NCI-H510A treated with DMSO at 0.1 percent for 48 hours (cell line): ENCODE measurements around the gene CTSD.

Experiments
- DNase-seq: peaks from one replicate; lab custom pipeline; 2025; lab: John Stamatoyannopoulos, UW

The CTSD gene

GRCh38 chr11:1782831-1783724 is 19.4 kb upstream of the CTSD start:
- no peak for DNase-seq

- no peak for DNase-seq
Observed at GRCh38 chr11:1782031-1782590, 18.4 kb upstream of the CTSD start.

GRCh38 chr11:1781593-1781975 is 17.9 kb upstream of the CTSD start:
- DNase-seq: no peak

GRCh38 chr11:1780700-1781592 is 17.2 kb upstream of the CTSD start:
- DNase-seq: no peak

GRCh38 chr11:1779806-1780699 is 16.3 kb upstream of the CTSD start:
- DNase-seq: no peak

GRCh38 chr11:1779034-1779805 is 15.5 kb upstream of the CTSD start:
- no peak for DNase-seq

- DNase-seq: no peak
Observed at GRCh38 chr11:1778141-1778911, 14.6 kb upstream of the CTSD start.

GRCh38 chr11:1777737-1778136 is 14.0 kb upstream of the CTSD start:
- no peak for DNase-seq

- no peak for DNase-seq
Observed at GRCh38 chr11:1776944-1777715, 13.4 kb upstream of the CTSD start.

- no peak for DNase-seq
Observed at GRCh38 chr11:1776331-1776851, 12.7 kb upstream of the CTSD start.

GRCh38 chr11:1774886-1775285 is 11.2 kb upstream of the CTSD start:
- DNase-seq: no peak

GRCh38 chr11:1773994-1774550 is 10.3 kb upstream of the CTSD start:
- no peak for DNase-seq

GRCh38 chr11:1773131-1773993 is 9.6 kb upstream of the CTSD start:
- no peak for DNase-seq

GRCh38 chr11:1772270-1773130 is 8.8 kb upstream of the CTSD start:
- no peak for DNase-seq

- DNase-seq: no peak
Observed at GRCh38 chr11:1771700-1772099, 8.0 kb upstream of the CTSD start.

- DNase-seq: no peak
Observed at GRCh38 chr11:1771273-1771672, 7.5 kb upstream of the CTSD start.

- DNase-seq: no peak
Observed at GRCh38 chr11:1770528-1770927, 6.8 kb upstream of the CTSD start.
